Upper lobe of left lung (tissue), 4 donors: ENCODE results near the gene KIRREL3.

Source experiments
- CTCF ChIP-seq, 6 experiments: fragments of 450-650 bp in 4 of 6; fragments of 200-600 bp in 2 of 6; sonication (generic) in 2 of 6; IDR thresholded peaks; one replicate each; pipeline ENCODE4 v1.5.1; 2016 to 2019; ENCODE audit warnings: antibody characterized with exemption in 6 of 6
- EP300 ChIP-seq, 4 donors: sonication (generic); formaldehyde crosslinking; IDR thresholded peaks; one replicate each; pipeline ENCODE4 v1.5.1; 2017; ENCODE audit warnings: antibody characterized with exemption in 4 of 4, control low read depth in 2 of 4
- POLR2A ChIP-seq, 4 donors: fragments of 450-650 bp; IDR thresholded peaks; one replicate each; pipeline ENCODE4 v1.5.1; 2016 to 2017; ENCODE audit warnings: antibody characterized with exemption in 4 of 4, mild to moderate bottlenecking in 2 of 4
- POLR2AphosphoS5 ChIP-seq, 2 donors: sonication (generic); formaldehyde crosslinking; IDR thresholded peaks; one replicate each; pipeline ENCODE4 v1.5.1; 2017; ENCODE audit warnings: antibody characterized with exemption in 2 of 2

- no peak for TF ChIP-seq CTCF (IDR thresholded peaks at IDR 0.05)
- TF ChIP-seq POLR2AphosphoS5 (IDR thresholded peaks at IDR 0.05), result no peak
- no peak for TF ChIP-seq POLR2A (IDR thresholded peaks at IDR 0.05)
- TF ChIP-seq EP300 (IDR thresholded peaks at IDR 0.05), result no peak
Observed at GRCh38 chr11:126564566-126564965, 436.0 kb downstream of the KIRREL3 start.
